ENCODE measurements around the gene OCEL1.

GRCh38 chr19:17256130-17256529 is 30.1 kb downstream of the OCEL1 start:
- TF ChIP-seq CTCF (conservative IDR thresholded peaks at IDR 0.05 in 1 of 2, IDR thresholded peaks at IDR 0.05 in 1 of 2; ENCODE audit: extremely low read depth in 1 of 2, insufficient read depth in 1 of 2, low read depth in 1 of 2, low read length in 2 of 2), result no peak
- no peak for TF ChIP-seq EZH2 (IDR thresholded peaks at IDR 0.05; ENCODE audit: borderline replicate concordance, low read length)

Data from mammary epithelial cell (primary cell).